ENCODE measurements around the gene EGFL6. TPM values are rescaled to one million over a fixed set of nuclear protein-coding genes. Genes with fewer than 3 reads are reported as not detected.

EGFL6 gene
- total RNA-seq, 1 donor from 2014 or later, result not detected

DNA sequence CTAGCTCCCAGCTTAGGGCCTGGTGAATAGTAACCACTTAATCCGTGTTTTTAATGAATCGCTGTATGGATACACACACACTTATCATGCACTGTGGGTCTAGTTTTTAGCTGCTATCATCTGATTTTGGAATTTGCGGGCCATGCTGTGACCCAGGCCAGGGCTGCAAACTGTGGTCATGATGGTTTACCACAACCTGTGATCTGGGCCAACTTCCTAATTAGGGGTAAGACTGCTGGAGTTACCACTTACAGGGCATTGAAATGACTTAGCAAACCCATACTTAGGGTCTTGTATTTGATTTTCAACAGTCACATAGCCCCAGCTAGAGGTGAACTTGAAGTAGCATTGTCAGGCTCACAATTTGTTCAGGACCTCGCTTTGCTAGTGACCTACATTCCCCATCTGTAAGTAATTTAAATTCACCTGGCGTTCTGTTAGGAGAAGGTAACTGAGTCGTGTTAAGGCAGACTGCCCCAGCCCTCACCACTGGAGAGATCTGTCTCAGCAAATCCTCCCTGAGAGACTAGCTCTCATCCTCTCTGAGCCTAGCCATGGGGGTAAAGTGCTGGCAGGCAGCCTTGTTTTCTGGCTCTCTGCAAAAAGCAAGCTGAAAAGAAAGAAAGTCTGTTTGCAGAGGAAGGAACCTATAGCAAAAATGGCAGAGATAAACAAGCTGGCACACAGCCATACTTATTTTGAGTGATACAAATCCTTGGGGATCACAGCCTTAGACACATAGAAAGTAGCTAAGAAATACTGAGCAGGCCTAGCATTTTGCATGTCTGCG is 33.8 kb upstream of the EGFL6 start:
- no peaks in the 10 kb centered on the region for H3K27me3 Mint-ChIP-seq (ENCODE audit: unreplicated experiment)
- H3K9me3 Mint-ChIP-seq (ENCODE audit: unreplicated experiment), result no peaks in the 10 kb centered on the region
- no peak overlapping the region for H3K4me3 Mint-ChIP-seq (ENCODE audit: unreplicated experiment)
- DNase-seq (ENCODE audit: extremely low spot score, unreplicated experiment), result no peak
- H3K36me3 Mint-ChIP-seq (ENCODE audit: unreplicated experiment), result no peaks in the 10 kb centered on the region
- H3K27ac Mint-ChIP-seq (ENCODE audit: unreplicated experiment), result no peak overlapping the region
- peaks cover 21% of the 10 kb centered on the region for H3K4me1 Mint-ChIP-seq (ENCODE audit: unreplicated experiment)
- TF ChIP-seq, protein P1, sequence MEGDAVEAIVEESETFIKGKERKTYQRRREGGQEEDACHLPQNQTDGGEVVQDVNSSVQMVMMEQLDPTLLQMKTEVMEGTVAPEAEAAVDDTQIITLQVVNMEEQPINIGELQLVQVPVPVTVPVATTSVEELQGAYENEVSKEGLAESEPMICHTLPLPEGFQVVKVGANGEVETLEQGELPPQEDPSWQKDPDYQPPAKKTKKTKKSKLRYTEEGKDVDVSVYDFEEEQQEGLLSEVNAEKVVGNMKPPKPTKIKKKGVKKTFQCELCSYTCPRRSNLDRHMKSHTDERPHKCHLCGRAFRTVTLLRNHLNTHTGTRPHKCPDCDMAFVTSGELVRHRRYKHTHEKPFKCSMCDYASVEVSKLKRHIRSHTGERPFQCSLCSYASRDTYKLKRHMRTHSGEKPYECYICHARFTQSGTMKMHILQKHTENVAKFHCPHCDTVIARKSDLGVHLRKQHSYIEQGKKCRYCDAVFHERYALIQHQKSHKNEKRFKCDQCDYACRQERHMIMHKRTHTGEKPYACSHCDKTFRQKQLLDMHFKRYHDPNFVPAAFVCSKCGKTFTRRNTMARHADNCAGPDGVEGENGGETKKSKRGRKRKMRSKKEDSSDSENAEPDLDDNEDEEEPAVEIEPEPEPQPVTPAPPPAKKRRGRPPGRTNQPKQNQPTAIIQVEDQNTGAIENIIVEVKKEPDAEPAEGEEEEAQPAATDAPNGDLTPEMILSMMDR (IDR thresholded peaks at IDR 0.05), result no peak

DNA sequence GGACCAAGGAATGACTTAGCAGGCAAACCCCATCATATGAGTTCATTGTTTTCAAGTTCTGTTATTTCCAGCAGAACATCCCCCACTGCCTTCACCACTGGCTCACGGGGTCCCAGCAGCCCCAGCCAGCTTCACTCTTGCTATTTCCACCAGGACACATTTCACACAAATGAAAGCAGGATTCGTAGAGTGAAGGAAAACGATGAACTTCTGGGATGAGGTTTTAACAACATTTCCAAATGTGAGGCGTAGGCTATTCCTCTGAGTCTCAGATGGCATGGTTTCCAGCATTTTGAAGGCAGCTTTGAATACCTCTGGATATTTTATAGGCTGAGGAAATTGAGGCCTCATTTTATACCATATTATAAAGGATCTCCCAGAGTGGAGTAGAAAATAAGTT is 32.9 kb upstream of the EGFL6 start:
- no peaks in the 10 kb centered on the region for H3K27me3 Mint-ChIP-seq (ENCODE audit: unreplicated experiment)
- H3K4me1 Mint-ChIP-seq (ENCODE audit: unreplicated experiment), result peaks cover 25% of the 10 kb centered on the region
- H3K36me3 Mint-ChIP-seq (ENCODE audit: unreplicated experiment), result no peaks in the 10 kb centered on the region
- H3K9me3 Mint-ChIP-seq (ENCODE audit: unreplicated experiment), result no peaks in the 10 kb centered on the region
- DNase-seq (ENCODE audit: extremely low spot score, unreplicated experiment), result no peak
- TF ChIP-seq, protein P1 (IDR thresholded peaks at IDR 0.05), result no peak
- H3K4me3 Mint-ChIP-seq (ENCODE audit: unreplicated experiment), result no peak overlapping the region
- H3K27ac Mint-ChIP-seq (ENCODE audit: unreplicated experiment), result no peak overlapping the region

DNA sequence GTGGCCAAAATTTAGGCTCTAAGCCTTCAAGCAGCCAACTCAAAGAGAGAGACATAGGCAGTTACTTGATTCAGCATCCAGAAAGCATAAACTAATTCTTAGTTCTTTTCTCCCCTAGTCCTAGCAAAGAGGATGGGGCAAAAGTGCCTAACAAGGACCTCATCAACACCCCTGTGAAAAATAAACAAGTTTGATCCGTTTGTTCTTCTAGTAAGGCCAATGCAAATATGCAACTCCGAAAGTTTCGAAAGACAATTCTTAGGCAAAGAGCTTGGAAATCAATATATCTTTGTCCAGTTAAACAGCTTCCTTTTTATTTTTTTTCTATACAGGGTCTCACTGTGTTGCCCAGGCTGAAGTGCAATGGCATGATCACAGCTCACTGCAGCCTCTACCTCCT is 31.0 kb upstream of the EGFL6 start:
- TF ChIP-seq, protein P1 (IDR thresholded peaks at IDR 0.05), result no peak
- DNase-seq (ENCODE audit: extremely low spot score, unreplicated experiment), result no peak
- no peak overlapping the region for H3K4me3 Mint-ChIP-seq (ENCODE audit: unreplicated experiment)
- H3K27ac Mint-ChIP-seq (ENCODE audit: unreplicated experiment), result no peak overlapping the region
- H3K36me3 Mint-ChIP-seq (ENCODE audit: unreplicated experiment), result no peaks in the 10 kb centered on the region
- H3K4me1 Mint-ChIP-seq (ENCODE audit: unreplicated experiment), result peaks cover 24% of the 10 kb centered on the region
- H3K9me3 Mint-ChIP-seq (ENCODE audit: unreplicated experiment), result no peaks in the 10 kb centered on the region
- H3K27me3 Mint-ChIP-seq (ENCODE audit: unreplicated experiment), result no peaks in the 10 kb centered on the region

DNA sequence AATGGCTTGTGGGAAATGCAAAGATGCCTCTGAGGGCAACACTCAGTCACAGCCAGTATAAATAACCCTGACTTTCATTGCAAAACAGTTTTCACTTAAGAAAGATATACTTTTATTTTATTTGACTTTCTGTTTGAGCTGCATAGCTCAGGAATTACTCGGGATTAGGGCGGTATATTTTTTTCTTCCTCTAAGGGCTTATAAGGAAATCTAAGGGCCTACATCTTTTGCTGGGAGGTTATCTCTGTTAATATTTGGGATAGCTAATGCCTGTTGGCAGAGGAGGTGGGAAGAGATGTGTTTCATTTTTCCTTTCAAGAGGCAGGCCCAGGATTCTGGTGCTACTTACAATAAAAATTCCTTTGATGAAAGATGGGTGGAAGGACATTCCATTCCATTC is 28.8 kb upstream of the EGFL6 start:
- Mint-ChIP-seq H3K9me3 (ENCODE audit: unreplicated experiment) (no peaks in the 10 kb centered on the region), H3K4me3 (ENCODE audit: unreplicated experiment) (no peak overlapping the region), H3K27me3 (ENCODE audit: unreplicated experiment) (peaks cover 3% of the 10 kb centered on the region), H3K36me3 (ENCODE audit: unreplicated experiment) (no peaks in the 10 kb centered on the region), H3K27ac (ENCODE audit: unreplicated experiment) (no peak overlapping the region), H3K4me1 (ENCODE audit: unreplicated experiment) (peaks cover 16% of the 10 kb centered on the region)
- no peak for DNase-seq (ENCODE audit: extremely low spot score, unreplicated experiment)
- TF ChIP-seq, protein P1 (IDR thresholded peaks at IDR 0.05), result no peak

DNA sequence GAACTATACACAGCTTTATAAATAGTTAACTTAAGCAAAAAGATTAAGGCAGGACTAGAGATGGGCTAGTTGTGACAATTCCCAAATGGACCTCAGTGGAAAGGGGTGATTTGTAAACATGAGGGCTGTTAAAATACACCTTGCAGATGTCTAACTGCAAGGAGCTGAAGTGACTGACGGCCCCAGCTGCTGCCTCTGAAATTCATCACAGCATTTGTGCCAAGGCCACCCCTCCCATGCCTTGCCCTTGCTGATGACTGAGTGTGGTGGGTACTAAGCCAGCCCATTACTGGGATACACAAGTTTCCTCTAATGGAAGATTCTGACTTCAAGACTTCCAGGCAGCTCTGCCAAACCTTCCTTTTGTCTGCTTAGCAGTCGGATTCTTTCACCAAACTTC is 23.7 kb upstream of the EGFL6 start:
- H3K27ac Mint-ChIP-seq (ENCODE audit: unreplicated experiment), result no peak overlapping the region
- H3K4me1 Mint-ChIP-seq (ENCODE audit: unreplicated experiment), result peaks cover 3% of the 10 kb centered on the region
- TF ChIP-seq, protein P1 (IDR thresholded peaks at IDR 0.05), result no peak
- no peaks in the 10 kb centered on the region for H3K36me3 Mint-ChIP-seq (ENCODE audit: unreplicated experiment)
- peaks cover 32% of the 10 kb centered on the region for H3K27me3 Mint-ChIP-seq (ENCODE audit: unreplicated experiment)
- DNase-seq (ENCODE audit: extremely low spot score, unreplicated experiment), result no peak
- no peak overlapping the region for H3K4me3 Mint-ChIP-seq (ENCODE audit: unreplicated experiment)
- peaks cover 4% of the 10 kb centered on the region for H3K9me3 Mint-ChIP-seq (ENCODE audit: unreplicated experiment)

Data from osteocyte (in vitro differentiated cells).